GM13977 (cell line): ENCODE results near the gene AURKA.
A peak's percentile ranks its signal among the peaks of the same experiment; 100 is the strongest.
"Not testable (repeated sequence)": the region's sequence is repeated elsewhere in the genome, so short reads cannot be mapped to it uniquely, and the experiment has no call there.

ENCODE experiments used
- DNase-seq: peaks from one replicate; pipeline ENCODE4 v3.0.0; 2012; ENCODE audit warnings: low spot score
- in situ Hi-C: fragments of 300-500 bp; cut with MboI; formaldehyde crosslinking; loops from one replicate; pipeline ENCODE4 v1.12.0; 2022; ENCODE audit warnings: low sequenced_read_pairs, low pct_unique_long_range_greater_than_20kb, mixed read lengths, inconsistent platforms; ENCODE audit not compliant: unreplicated experiment
- TF ChIP-seq, protein P1 (sequence below): IDR thresholded peaks from 2 replicates; pipeline ENCODE4 v1.5.1; 2012; ENCODE audit warnings: mild to moderate bottlenecking, control low read depth; ENCODE audit not compliant: insufficient read depth; ENCODE audit errors: extremely low read depth, missing control alignments

AURKA gene

DNA sequence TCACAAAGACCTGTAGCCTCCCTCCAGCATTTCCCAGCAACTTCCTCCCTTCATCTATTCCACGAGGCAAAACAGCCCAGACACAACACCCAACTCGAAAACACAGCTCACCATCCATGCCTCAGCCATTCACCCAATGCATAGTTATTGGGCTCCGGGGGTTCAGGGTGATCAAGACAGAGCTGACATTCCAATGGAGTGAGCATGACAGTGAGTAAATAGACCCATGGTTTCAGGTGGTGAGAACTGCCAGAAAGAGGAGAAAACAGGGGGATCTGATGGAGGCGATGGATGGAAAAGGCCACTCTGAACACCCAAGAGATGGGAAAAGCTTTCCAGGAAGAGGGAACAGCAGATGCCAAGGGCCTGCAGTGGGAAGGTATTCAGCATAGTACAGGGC lies 25.9 kb upstream of the AURKA start:
- in situ Hi-C loops = no loop called here
- DNase-seq = no peak
- TF ChIP-seq, protein P1, sequence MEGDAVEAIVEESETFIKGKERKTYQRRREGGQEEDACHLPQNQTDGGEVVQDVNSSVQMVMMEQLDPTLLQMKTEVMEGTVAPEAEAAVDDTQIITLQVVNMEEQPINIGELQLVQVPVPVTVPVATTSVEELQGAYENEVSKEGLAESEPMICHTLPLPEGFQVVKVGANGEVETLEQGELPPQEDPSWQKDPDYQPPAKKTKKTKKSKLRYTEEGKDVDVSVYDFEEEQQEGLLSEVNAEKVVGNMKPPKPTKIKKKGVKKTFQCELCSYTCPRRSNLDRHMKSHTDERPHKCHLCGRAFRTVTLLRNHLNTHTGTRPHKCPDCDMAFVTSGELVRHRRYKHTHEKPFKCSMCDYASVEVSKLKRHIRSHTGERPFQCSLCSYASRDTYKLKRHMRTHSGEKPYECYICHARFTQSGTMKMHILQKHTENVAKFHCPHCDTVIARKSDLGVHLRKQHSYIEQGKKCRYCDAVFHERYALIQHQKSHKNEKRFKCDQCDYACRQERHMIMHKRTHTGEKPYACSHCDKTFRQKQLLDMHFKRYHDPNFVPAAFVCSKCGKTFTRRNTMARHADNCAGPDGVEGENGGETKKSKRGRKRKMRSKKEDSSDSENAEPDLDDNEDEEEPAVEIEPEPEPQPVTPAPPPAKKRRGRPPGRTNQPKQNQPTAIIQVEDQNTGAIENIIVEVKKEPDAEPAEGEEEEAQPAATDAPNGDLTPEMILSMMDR = no peak

DNA sequence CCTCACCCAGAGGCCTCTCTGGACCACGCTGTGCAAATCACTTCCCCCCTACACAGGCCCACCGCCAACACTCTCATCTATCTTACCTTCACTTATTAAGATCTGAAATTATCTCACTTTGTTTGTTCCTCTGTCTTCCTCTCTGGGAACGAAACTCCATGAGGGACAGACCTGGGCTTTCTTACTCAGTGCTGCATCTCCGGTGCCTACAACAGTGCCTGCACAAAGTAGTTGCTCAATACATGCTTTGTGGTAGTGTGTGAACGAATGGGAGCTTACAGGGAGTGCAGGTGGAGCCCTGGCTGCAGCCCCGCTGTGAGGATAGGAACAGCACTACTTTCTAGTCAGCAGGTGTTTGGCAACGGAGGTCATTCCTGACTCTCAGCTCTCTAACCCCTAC lies 25.4 kb upstream of the AURKA start:
- no peak for DNase-seq
- in situ Hi-C loops = no loop called here
- TF ChIP-seq, protein P1 = no peak

DNA sequence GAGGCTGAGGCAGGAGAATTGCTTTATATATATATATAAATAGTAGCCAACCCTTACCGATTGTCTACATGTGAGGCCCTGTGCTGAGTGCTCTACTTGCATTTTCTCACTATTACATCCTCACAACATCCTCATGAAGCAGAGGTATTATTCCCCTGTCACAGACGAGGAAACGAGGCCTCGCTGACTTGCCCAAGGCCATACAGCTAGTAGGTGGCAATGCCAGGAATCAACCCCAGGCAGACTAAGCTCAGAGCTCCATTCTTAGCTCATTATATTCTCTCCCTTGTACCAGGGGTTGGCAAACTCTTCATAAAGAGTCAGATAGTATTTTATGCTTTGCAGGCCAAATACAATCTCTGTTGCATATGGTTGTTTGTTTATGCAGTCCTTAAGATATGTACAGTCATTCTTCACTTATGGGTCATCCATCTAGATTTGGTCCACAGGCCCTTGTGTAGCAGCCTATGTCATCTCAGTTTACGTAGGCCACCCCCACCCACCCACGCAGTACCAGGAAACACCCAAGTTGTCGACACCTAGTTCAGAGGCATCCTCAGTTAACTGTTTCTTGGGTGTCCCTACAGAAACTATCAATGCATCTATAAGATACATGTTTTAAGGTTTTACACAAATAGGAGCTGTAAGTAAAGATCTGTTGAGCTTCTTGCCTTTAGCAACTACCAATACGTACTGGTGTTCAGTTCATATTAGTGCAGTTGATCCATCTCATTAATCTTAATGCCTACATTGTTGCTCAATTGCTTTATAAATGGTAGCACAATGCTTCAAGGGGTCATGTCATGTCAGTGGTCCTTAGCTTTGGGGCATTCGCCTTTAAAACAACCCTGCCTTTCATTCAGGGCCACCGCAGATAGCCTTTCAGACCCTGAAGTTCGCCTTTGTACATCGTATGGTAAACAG lies 23.1 kb upstream of the AURKA start:
- TF ChIP-seq, protein P1 = no peak
- DNase-seq = no peak
- in situ Hi-C loops = no loop called here

DNA sequence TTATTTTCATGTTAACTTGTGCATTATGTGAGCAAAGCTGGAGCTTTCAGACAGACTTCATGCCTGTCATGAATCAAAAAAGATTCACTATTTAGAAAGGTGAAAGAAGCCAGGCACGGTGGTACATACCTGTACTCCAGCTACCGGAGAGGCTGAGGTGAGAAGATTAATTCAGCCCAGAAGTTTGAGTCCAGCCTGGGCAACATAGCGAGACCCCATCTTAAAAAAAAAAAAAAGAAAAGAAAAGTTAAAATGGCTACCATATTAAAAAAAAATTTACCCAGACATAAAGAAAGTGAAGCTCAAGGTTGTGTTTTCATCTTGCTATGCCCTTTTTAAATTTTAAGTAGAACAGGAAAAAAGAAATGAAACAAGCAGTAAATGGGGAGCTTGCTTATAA lies 20.9 kb upstream of the AURKA start:
- in situ Hi-C loops = no loop called here
- no peak for DNase-seq
- TF ChIP-seq, protein P1 = no peak

DNA sequence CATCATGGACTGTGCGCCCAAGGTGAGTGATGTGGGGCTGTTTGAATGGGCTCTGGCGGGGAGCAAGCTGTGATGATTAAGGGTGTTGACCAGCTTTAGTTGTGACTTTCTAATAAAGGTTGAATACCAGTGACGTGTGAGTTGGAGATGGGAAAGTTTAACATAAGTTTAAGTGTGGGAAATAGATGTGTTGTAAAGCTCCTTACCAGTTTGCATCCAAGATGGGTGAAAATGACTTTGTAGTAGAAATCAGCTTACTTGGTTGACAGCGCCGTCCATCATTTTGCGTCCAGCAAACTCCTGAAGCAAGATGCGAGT lies 20.4 kb upstream of the AURKA start:
- in situ Hi-C loops = no loop called here
- TF ChIP-seq, protein P1 = no peak
- no peak for DNase-seq

DNA sequence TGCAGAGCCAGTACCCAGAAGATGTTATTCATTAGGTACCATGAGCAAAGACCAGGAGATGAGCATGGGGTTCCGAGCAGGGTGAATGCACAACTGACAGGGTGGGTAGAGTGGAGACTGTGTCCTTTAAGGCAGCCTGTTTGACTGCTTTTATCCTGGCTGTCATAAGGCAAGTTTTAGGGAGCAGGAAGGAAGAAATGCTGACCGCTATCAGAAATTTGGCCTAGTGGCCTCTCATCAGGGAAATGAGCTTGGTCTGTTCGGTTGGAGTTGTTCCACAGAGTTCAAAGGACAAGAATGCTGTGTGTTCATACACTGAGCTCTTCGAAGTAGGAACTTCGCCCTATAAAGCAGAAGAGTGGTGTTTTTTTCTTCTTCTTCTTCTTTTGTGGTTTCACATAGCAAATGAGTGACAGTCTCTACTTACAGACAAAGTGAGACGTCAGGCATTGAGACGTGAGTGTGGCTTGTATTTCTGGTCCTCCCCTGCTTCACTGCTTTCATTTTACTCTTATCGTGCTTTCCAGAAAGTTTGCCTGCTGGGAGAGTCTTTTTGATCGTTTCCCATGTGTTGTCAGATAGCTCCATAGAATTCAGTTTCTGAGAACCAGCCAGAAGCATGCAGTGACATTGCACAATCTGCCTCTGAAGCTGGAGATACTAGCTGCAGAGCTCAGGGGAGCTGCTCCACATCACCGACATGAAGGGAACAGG lies 19.9 kb upstream of the AURKA start, which contains the start of gene CASS4:
Gene CASS4 (plus strand): TSS at position 502 of the 714 bp plus-strand sequence. CDS start 199 bp downstream, at position 701.
- peak; percentile 33 for DNase-seq
- in situ Hi-C loops = no loop called here
- TF ChIP-seq, protein P1 = no peak

DNA sequence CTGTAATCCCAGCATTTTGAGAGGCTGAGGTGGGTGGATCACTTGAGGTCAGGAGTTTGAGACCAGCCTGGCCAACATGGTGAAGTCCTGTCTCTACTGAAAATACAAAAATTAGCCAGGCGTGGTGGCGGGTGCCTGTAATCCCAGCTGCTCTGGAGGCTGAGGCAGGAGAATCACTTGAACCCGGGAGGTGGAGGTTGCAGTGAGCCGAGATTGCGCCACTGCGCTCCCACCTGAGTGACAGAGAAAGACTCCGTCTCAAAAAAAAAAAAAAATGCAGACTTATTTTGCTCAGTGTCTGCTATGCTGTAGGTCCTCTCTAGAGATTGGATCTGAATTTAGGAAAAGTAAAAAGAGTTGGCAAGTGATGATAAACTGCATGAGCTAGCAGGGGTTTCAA lies 19.3 kb upstream of the AURKA start:
- DNase-seq, in situ Hi-C loops: not testable (repeated sequence)
